OCI-LY1 (cell line): ENCODE measurements around the gene TRAPPC4.

ENCODE experiments used
- H2AFZ ChIP-seq: fragments of 200-600 bp; sonication (generic), shearing (Covaris generic); 2 replicates; pipeline ENCODE4 v1.6.0; 2014; ENCODE audit warnings: antibody characterized with exemption, mild to moderate bottlenecking, low read length
- H3F3A ChIP-seq: fragments of 200-600 bp; sonication (generic), shearing (Covaris generic); 2 replicates; pipeline ENCODE4 v1.6.0; 2014; ENCODE audit warnings: mild to moderate bottlenecking, antibody characterized with exemption, low read length, moderate library complexity; ENCODE audit not compliant: insufficient read depth
- H3K27ac ChIP-seq: fragments of 200-600 bp; sonication (generic); 2 replicates; pipeline ENCODE4 v1.5.1; 2014; ENCODE audit warnings: low read length, mixed run types, mild to moderate bottlenecking, low read depth; ENCODE audit not compliant: poor library complexity, severe bottlenecking
- H3K27me3 ChIP-seq: fragments of 200-600 bp; sonication (generic); 2 replicates; pipeline ENCODE4 v1.6.0; 2014; ENCODE audit warnings: antibody characterized with exemption, mild to moderate bottlenecking, low read length, moderate library complexity; ENCODE audit not compliant: insufficient read depth
- H3K36me3 ChIP-seq: fragments of 200-600 bp; sonication (generic); 2 replicates; pipeline ENCODE4 v1.6.1; 2014; ENCODE audit warnings: mild to moderate bottlenecking, antibody characterized with exemption, low read length, moderate library complexity, mixed read lengths; ENCODE audit not compliant: insufficient read depth
- H3K4me1 ChIP-seq: fragments of 200-600 bp; sonication (generic); 2 replicates; pipeline ENCODE4 v1.5.1; 2014; ENCODE audit warnings: mild to moderate bottlenecking, low read length, moderate library complexity; ENCODE audit not compliant: insufficient read depth, severe bottlenecking
- H3K4me2 ChIP-seq: fragments of 200-600 bp; sonication (generic), shearing (Covaris generic); 2 replicates; pipeline ENCODE4 v1.6.1; 2014; ENCODE audit warnings: low read length
- H3K4me3 ChIP-seq: fragments of 200-600 bp; sonication (generic); 2 replicates; pipeline ENCODE4 v1.5.1; 2014; ENCODE audit warnings: low read length, low read depth, mild to moderate bottlenecking, mixed read lengths; ENCODE audit not compliant: poor library complexity, severe bottlenecking
- H3K79me2 ChIP-seq: fragments of 200-600 bp; shearing (Covaris generic); 2 replicates; pipeline ENCODE4 v1.6.1; 2016; ENCODE audit warnings: mixed run types, low read length, mixed read lengths; ENCODE audit not compliant: insufficient read depth
- H3K9ac ChIP-seq: fragments of 200-600 bp; sonication (generic), shearing (Covaris generic); 2 replicates; pipeline ENCODE4 v1.6.1; 2014; ENCODE audit warnings: mild to moderate bottlenecking, low read length, mixed read lengths
- H3K9me2 ChIP-seq: fragments of 200-600 bp; sonication (generic), shearing (Covaris generic); 2 replicates; pipeline ENCODE4 v1.6.1; 2014; ENCODE audit warnings: low read depth, mild to moderate bottlenecking, low read length, mixed read lengths
- H3K9me3 ChIP-seq: fragments of 200-600 bp; shearing (Covaris generic); 2 replicates; pipeline ENCODE4 v1.6.1; 2014; ENCODE audit warnings: low read length, mixed read lengths
- H4K20me1 ChIP-seq: fragments of 200-600 bp; sonication (generic), shearing (Covaris generic); 2 replicates; pipeline ENCODE4 v1.6.0; 2016; ENCODE audit warnings: mild to moderate bottlenecking, low read length; ENCODE audit not compliant: insufficient read depth
- CTCF ChIP-seq: fragments of 200-600 bp; sonication (generic), shearing (Covaris generic); IDR thresholded peaks from 2 replicates; pipeline ENCODE4 v1.5.1; 2017; ENCODE audit warnings: mild to moderate bottlenecking, antibody characterized with exemption, low read length, moderate library complexity, mixed read lengths
- EZH2 ChIP-seq: fragments of 200-600 bp; sonication (generic), shearing (Covaris generic); IDR thresholded peaks from 2 replicates; pipeline ENCODE4 v1.8.0; 2017; ENCODE audit warnings: borderline replicate concordance, mixed run types, mild to moderate bottlenecking, antibody characterized with exemption, low read length, moderate library complexity, mixed read lengths

Gene TRAPPC4

GRCh38 chr11:119042927-119043326 lies 24.4 kb downstream of the TRAPPC4 start:
- no peaks in the 10 kb centered on the region for H3F3A ChIP-seq
- no peaks in the 10 kb centered on the region for H3K27me3 ChIP-seq
- H2AFZ ChIP-seq = no peak overlapping the region
- no peaks in the 10 kb centered on the region for H4K20me1 ChIP-seq
- H3K4me1 ChIP-seq = peaks cover 12% of the 10 kb centered on the region
- H3K27ac ChIP-seq = no peak overlapping the region
- no peak overlapping the region for H3K9ac ChIP-seq
- H3K79me2 ChIP-seq = no peaks in the 10 kb centered on the region
- H3K9me2 ChIP-seq = no peaks in the 10 kb centered on the region
- H3K36me3 ChIP-seq = peaks cover 30% of the 10 kb centered on the region
- H3K4me2 ChIP-seq = no peak overlapping the region
- TF ChIP-seq EZH2 = no peak
- no peak for TF ChIP-seq CTCF
- H3K4me3 ChIP-seq = no peak overlapping the region
- H3K9me3 ChIP-seq = no peaks in the 10 kb centered on the region

GRCh38 chr11:119044708-119045107 lies 26.1 kb downstream of the TRAPPC4 start:
- Histone ChIP-seq H3K4me1 (peaks cover 4% of the 10 kb centered on the region), H3K9me2 (no peaks in the 10 kb centered on the region), H3K4me3 (no peak overlapping the region), H3K79me2 (no peaks in the 10 kb centered on the region), H3K9me3 (no peaks in the 10 kb centered on the region), H3K9ac (no peak overlapping the region), H3K27me3 (no peaks in the 10 kb centered on the region), H2AFZ (no peak overlapping the region), H3K36me3 (peaks cover 48% of the 10 kb centered on the region), H4K20me1 (no peaks in the 10 kb centered on the region), H3K27ac (no peak overlapping the region), H3K4me2 (no peak overlapping the region), H3F3A (no peaks in the 10 kb centered on the region)
- TF ChIP-seq EZH2 (no peak), CTCF (no peak)

- Histone ChIP-seq H3K4me1 (no peaks in the 10 kb centered on the region), H3F3A (no peaks in the 10 kb centered on the region), H3K36me3 (peaks cover 66% of the 10 kb centered on the region), H3K27ac (no peak overlapping the region), H4K20me1 (no peaks in the 10 kb centered on the region), H3K9me3 (no peaks in the 10 kb centered on the region), H2AFZ (no peak overlapping the region), H3K9ac (no peak overlapping the region), H3K9me2 (no peaks in the 10 kb centered on the region), H3K79me2 (no peaks in the 10 kb centered on the region), H3K4me2 (no peak overlapping the region), H3K27me3 (no peaks in the 10 kb centered on the region), H3K4me3 (no peak overlapping the region)
- TF ChIP-seq CTCF (no peak), EZH2 (no peak)
These were observed 27.9 kb downstream of the TRAPPC4 start for GRCh38 chr11:119046489-119046888.
